WERI-Rb-1 (cell line): ENCODE results near the gene ORMDL1.

Experiments used
- DNase-seq: peaks from one replicate; pipeline ENCODE4 v3.0.0-alpha.2; 2020
- H3K27ac ChIP-seq: fragments of 250-450 bp; sonication (Bioruptor Pico); 2 replicates; pipeline ENCODE4 v1.5.1; 2020; ENCODE audit warnings: mild to moderate bottlenecking, moderate library complexity
- H3K27me3 ChIP-seq: fragments of 250-450 bp; sonication (Bioruptor Pico); 2 replicates; pipeline ENCODE4 v1.5.1; 2021; ENCODE audit warnings: mild to moderate bottlenecking, low read depth, moderate library complexity; ENCODE audit not compliant: insufficient read depth, severe bottlenecking
- H3K36me3 ChIP-seq: fragments of 250-450 bp; sonication (Bioruptor Pico); 2 replicates; pipeline ENCODE4 v1.5.1; 2020; ENCODE audit warnings: mild to moderate bottlenecking, moderate library complexity
- H3K4me3 ChIP-seq: 2 replicates; pipeline ENCODE4 v1.5.1; 2011; ENCODE audit warnings: low read depth, mild to moderate bottlenecking, control low read depth, low read length
- H3K9me3 ChIP-seq: fragments of 250-450 bp; sonication (Bioruptor Pico); 2 replicates; pipeline ENCODE4 v1.5.1; 2021; ENCODE audit warnings: mild to moderate bottlenecking, moderate library complexity; ENCODE audit not compliant: severe bottlenecking
- TF ChIP-seq, protein P1 (sequence below): IDR thresholded peaks from 2 replicates; pipeline ENCODE4 v1.5.1; 2011; ENCODE audit warnings: low read depth, mild to moderate bottlenecking, control low read depth, inconsistent platforms, low read length

Gene ORMDL1

DNA sequence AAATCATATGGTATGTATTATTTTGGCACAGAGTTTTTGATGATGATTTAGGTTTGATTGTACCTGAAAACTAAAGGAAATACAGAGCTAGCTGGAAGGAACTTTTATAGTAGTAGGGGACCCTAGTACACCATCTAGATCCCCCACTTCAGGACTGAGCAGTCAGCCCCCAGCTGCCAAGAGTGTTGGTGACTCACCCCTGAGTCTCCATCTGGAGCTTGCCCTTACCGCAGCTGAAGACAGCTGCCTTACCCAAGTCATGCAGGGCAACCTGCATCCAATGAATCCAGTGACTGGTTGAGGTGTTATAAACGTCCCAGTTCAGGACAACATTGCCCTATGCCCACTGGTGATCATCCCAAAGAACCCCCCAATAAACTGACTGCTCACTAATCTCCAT is 15.4 kb upstream of the ORMDL1 start:
- DNase-seq, result no peak
- peaks cover 53% of the 10 kb centered on the region for H3K36me3 ChIP-seq
- TF ChIP-seq, protein P1, sequence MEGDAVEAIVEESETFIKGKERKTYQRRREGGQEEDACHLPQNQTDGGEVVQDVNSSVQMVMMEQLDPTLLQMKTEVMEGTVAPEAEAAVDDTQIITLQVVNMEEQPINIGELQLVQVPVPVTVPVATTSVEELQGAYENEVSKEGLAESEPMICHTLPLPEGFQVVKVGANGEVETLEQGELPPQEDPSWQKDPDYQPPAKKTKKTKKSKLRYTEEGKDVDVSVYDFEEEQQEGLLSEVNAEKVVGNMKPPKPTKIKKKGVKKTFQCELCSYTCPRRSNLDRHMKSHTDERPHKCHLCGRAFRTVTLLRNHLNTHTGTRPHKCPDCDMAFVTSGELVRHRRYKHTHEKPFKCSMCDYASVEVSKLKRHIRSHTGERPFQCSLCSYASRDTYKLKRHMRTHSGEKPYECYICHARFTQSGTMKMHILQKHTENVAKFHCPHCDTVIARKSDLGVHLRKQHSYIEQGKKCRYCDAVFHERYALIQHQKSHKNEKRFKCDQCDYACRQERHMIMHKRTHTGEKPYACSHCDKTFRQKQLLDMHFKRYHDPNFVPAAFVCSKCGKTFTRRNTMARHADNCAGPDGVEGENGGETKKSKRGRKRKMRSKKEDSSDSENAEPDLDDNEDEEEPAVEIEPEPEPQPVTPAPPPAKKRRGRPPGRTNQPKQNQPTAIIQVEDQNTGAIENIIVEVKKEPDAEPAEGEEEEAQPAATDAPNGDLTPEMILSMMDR, result no peak
- no peak overlapping the region for H3K27ac ChIP-seq
- no peak overlapping the region for H3K4me3 ChIP-seq
- no peaks in the 10 kb centered on the region for H3K27me3 ChIP-seq
- H3K9me3 ChIP-seq, result no peaks in the 10 kb centered on the region

- TF ChIP-seq, protein P1, result no peak
- no peaks in the 10 kb centered on the region for H3K27me3 ChIP-seq
Measured at GRCh38 chr2:189799030-189799331, 14.8 kb upstream of the ORMDL1 start.

GRCh38 chr2:189798312-189799029 is 14.3 kb upstream of the ORMDL1 start:
- no peaks in the 10 kb centered on the region for H3K9me3 ChIP-seq
- no peaks in the 10 kb centered on the region for H3K27me3 ChIP-seq
- no peak for DNase-seq
- no peak overlapping the region for H3K4me3 ChIP-seq
- TF ChIP-seq, protein P1, result no peak
- H3K27ac ChIP-seq, result no peak overlapping the region
- peaks cover 58% of the 10 kb centered on the region for H3K36me3 ChIP-seq

More at GRCh38 chr2:189799030-189799331, 14.8 kb upstream of the ORMDL1 start:
- no peak overlapping the region for H3K27ac ChIP-seq
- H3K36me3 ChIP-seq, result peaks cover 56% of the 10 kb centered on the region
- no peaks in the 10 kb centered on the region for H3K9me3 ChIP-seq
- no peak for DNase-seq
- H3K4me3 ChIP-seq, result no peak overlapping the region

DNA sequence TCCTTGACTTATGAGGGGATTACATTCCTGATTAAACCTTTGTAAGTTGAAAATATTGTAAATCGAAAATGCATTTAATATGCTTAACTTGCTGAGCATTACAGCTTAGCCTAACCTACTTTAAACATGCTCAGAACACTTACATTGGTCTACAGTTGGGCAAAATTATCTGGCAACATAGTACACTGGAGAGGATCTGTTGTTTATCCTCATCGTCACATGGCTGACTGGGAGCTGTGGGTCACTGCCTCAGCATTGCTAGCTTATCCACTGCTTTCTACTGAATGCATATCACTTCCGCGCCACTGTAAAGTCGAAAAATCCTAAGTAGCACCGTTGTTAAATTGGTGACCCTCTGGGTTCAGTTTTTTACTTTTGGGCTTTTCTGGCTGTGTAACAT is 13.8 kb upstream of the ORMDL1 start:
- H3K27ac ChIP-seq, result no peak overlapping the region
- peaks cover 61% of the 10 kb centered on the region for H3K36me3 ChIP-seq
- DNase-seq, result no peak
- H3K9me3 ChIP-seq, result no peaks in the 10 kb centered on the region
- no peaks in the 10 kb centered on the region for H3K27me3 ChIP-seq
- TF ChIP-seq, protein P1, result no peak
- H3K4me3 ChIP-seq, result no peak overlapping the region

- H3K27ac ChIP-seq, result no peak overlapping the region
- no peaks in the 10 kb centered on the region for H3K9me3 ChIP-seq
- H3K4me3 ChIP-seq, result no peak overlapping the region
- TF ChIP-seq, protein P1, result no peak
- no peak for DNase-seq
- H3K27me3 ChIP-seq, result no peaks in the 10 kb centered on the region
- H3K36me3 ChIP-seq, result peaks cover 51% of the 10 kb centered on the region
Measured at GRCh38 chr2:189794310-189794709, 10.2 kb upstream of the ORMDL1 start.

DNA sequence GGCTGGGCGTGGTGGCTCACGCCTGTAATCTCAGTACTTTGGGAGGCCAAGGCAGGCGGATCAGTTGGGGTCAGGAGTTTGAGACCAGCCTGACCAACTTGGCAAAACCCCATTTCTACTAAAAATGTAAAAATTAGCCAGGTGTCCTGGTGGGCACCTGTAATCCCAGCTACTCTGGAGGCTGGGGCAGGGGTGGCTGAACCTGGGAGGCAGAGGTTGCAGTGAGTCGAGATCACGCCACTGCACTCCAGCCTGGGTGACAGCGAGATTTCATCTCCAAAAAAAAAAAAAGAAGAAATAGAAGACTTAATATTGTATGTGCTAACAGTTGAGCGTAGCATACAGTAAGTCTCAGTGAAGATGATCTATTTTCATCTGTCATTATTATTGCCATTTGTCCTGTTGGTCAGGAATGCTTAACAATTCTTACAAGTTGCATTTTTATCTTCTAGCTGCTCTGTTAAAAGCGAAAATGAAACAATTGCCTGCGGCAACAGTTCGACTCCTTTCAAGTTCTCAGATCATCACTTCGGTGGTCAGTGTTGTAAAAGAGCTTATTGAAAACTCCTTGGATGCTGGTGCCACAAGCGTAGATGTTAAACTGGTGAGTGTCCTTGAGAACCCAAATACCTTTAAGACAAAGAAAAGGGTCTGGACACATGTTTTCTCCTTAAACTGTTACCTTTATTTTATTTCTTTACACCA is 7.4 kb upstream of the ORMDL1 start:
- peaks cover 49% of the 10 kb centered on the region for H3K36me3 ChIP-seq
- no peak for DNase-seq
- H3K9me3 ChIP-seq, result no peaks in the 10 kb centered on the region
- H3K4me3 ChIP-seq, result no peak overlapping the region
- no peak overlapping the region for H3K27ac ChIP-seq
- TF ChIP-seq, protein P1, result no peak
- H3K27me3 ChIP-seq, result no peaks in the 10 kb centered on the region
